Nucleus accumbens (tissue), 56 donors: Measurements from ENCODE around the gene ICAM2.
"Not testable (repeated sequence)": the region's sequence is repeated elsewhere in the genome, so short reads cannot be mapped to it uniquely, and the experiment has no call there.

Experiments
- DNase-seq, 56 donors: peaks; one replicate each; lab custom pipeline; 2025; lab: John Stamatoyannopoulos, UW

The ICAM2 gene

GRCh38 chr17:64045176-64045575, 24.7 kb upstream of the ICAM2 start:
- no peak for DNase-seq

- no peak for DNase-seq
These were observed 22.5 kb upstream of the ICAM2 start for GRCh38 chr17:64042700-64043485.

GRCh38 chr17:64041912-64042311, 21.5 kb upstream of the ICAM2 start:
- DNase-seq: no peak

GRCh38 chr17:64040206-64040605, 19.8 kb upstream of the ICAM2 start:
- no peak for DNase-seq

DNA sequence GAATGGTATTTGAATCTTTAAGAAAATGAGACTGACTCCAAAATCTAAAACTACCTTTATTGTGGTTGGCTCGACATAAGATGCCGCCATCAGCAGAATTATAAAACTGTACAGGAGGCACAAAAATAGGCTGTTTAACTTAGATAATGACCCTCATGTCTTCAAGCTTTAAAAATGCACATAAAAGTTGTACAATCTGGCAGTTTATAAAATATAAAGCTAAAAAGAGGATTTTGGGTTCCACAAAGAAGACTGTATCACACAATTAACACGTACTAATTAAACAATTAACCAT, 18.6 kb upstream of the ICAM2 start:
- DNase-seq: no peak

DNA sequence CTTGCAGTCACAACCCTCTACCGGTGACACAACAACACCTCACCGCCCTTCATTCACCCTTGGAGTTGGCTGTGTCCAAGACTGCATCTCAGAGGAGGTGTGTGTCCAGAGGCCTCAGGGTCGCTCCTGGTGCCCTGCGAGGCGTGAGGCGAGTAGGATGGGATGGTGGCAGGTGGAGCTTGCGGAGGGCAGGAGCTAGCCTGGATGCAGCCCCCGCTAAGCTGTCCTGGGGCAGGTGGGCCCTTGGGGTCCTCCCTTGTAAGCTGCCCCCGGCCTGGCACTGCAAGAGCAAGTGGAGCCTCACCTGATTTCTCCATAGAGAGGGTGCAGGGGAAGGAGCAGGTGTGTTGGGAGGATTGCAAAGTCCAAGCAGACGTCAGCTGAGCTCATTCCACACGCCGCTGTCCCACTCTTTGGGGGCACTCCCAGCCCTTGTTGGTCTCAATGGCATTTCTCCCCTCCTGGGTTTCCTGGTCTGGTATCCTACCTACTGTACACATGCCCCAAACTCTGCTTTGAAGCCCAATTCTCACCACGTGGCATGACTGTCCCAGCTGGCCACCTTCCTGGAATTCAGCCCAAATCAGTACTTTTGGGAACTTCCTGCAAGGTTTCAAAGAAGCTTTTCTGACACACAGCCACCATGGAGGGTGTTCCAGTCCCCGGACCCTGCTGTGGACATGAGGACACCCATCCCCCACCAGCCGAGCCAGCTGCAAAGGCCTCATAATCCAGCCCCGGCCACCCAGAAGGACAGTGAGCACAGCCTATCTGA, 18.1 kb upstream of the ICAM2 start:
- no peak for DNase-seq

- DNase-seq: no peak
These were observed 17.4 kb upstream of the ICAM2 start for GRCh38 chr17:64037802-64038201.

DNA sequence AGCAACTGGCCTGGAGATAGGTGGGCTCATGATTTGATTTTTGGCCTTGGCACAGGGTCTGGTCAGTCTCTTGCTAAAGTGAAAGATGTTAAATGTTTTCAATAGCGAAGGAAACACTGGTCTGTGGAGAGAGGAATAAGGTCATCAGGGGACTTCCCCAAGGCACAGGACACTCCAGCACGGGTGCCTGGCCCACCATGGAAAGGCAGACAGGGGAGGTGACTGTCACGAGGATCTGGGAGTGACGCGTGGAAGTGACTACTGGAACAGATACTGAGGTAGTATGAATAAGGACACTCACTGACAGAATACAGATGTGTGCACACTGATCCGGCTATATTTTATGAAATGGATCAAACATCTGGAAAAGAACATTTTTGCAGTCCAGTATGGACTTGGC, 16.7 kb upstream of the ICAM2 start:
- DNase-seq: no peak

GRCh38 chr17:64036198-64036922, 15.9 kb upstream of the ICAM2 start:
- DNase-seq: no peak

GRCh38 chr17:64032081-64032480, 11.6 kb upstream of the ICAM2 start:
- no peak for DNase-seq

DNA sequence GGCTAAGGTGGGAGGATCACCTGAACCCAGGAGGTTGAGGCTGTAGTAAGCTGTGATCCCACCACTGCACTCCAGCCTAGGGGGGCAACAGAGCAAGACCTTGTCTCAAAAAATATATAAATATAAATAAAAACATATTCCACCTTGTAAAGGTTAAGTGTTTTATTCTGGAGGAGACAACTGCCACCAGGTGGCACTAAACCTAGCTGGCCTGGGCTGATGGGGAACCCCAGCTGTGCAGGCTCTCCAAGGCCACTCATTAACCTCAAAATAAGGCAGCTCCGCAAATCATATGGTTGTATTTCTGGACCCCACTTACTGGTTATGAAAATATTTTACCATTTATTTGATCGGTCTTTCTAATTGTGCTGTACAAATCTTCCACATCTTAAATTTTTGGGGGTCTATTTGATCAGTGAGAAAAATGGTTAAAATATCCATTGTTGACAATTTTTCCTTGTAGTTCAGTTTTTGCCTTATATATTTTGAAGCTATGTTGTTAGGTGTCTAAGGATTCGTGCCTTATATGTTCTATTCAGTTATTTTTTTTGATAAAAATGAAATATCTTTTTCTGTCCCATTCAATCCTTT, 8.5 kb upstream of the ICAM2 start:
- peak in 33 of 56 donors; percentile 3 to 77 (median 25) for DNase-seq

DNA sequence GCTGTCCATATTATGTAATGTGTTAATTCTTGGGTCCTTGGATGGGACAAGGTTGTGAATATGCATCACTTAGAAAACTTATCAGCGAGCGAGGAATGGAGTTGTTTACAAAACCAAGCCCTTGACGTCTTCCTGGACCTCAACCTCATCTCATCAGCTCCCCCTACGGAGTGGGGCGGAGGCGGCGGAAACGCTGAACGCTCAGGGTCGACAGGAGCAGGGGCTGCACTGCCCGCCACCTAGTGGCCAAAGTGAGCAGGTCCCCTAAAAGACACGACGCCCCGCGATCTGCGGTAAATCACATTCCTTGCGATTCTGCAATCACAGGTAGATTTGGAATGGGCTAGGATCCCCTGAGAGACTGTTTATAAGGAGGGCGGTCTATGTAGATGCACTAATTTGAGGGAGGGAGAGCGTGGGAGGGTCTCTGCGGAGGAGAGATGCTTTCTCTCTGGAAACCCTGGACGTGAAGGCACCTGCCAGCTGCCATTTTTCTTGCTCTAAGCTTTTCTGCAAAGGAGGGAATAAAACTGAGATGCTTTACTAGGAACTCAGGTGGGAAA, 5.4 kb upstream of the ICAM2 start:
- peak in 20 of 56 donors; percentile 5 to 47 (median 18) for DNase-seq

GRCh38 chr17:64024781-64025731, 4.6 kb upstream of the ICAM2 start:
- no peak for DNase-seq

DNA sequence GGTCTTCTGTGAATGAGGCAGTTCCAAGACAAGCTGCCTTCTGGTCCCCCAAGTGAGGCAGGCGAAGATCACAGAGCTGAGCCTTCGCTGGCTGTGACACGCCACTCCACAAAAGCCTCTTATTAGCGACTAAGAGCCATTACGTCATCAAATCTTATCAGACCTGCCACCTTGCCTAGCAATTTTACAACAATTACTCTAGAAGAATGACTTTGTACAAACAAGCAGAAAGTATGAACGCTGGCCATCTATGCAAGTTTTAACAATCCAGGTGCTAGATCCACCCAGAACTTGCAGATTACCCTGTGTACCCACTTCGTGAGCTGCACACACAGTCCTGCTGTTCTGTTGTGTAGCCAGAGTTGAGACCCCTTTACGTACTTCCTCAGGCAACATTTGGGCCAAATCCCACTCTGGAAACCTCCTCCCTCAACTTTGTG, 3.8 kb upstream of the ICAM2 start:
- no peak for DNase-seq

DNA sequence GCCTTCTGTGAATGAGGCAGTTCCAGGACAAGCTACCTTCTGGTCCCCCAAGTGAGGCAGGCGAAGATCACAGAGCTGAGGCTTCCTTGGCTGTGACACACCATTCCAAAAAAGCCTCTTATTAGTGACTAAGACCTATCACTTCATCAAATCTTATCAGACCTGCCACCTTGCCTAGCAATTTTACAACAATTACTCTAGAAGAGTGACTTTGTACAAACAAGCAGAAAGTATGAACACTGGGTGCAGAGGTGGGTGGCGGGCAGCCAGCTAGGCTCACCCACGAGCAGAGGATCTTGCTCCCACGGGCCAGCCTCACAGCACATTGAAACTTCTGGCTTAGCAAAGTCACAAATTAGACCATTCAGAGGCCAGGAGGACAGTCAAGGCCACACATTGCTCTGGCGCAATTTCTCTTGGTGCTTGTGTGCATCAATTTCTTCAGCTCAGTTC, 2.2 kb upstream of the ICAM2 start:
- DNase-seq: no peak

GRCh38 chr17:64019551-64019961, 877 bp downstream of the ICAM2 start:
- DNase-seq: not testable (repeated sequence)

GRCh38 chr17:64017381-64017980, 3.0 kb downstream of the ICAM2 start:
- no peak for DNase-seq

DNA sequence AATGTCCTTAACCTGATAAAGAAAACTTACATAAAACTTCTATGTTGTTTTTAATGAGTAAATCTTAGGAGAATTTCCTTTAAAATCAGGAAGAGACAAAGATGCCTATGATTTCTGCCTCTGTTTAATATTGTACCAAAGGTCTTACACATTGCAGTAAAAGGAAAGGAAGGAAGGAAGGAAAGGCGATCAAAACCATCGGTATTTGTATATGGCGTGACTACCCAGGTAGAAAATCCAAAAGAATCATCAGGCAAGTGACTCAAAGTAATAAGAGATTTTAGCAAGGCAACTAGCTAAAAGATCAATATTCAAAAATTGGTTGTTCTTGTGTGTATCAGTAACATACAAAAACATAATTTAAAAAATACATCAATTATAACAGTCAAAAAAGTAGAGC, 3.5 kb downstream of the ICAM2 start:
- no peak for DNase-seq

DNA sequence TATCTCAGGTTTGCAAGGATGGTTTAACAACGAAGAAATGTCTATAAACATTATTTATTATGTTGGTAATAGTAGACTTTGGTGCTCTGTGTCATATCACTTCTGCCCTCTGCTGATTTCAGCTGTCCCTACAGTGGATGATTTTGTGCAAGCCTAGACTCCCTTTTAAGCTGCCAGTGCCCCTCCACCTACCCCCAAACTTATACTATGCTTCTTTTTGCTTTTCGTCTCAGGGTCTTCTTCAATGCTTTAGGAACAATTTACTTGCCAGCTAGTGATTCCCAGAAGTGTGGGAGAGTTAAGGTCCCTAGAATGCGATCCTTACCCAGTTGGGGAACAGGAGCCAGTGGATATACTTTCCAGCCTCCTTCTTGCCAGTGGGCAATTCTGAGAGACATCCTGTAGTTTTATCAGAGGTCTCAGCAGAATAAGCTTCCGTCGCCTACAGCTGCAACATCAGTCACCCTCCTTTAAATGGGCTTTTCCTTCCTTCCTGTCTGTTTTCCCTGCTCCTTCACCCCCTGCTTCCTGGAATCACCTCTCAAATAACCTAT, 4.1 kb downstream of the ICAM2 start:
- no peak for DNase-seq
